B cell (primary cell): ENCODE results near the gene PRKCH. TPM values are rescaled to one million over a fixed set of nuclear protein-coding genes. Genes with fewer than 3 reads are reported as not detected.

Experiments
- ATAC-seq: fragments of 200-7000 bp; cut with Tn5 transposase; one replicate; pipeline ENCODE4 v1.10.0; 2021; ENCODE audit warnings: low read depth, mild to moderate bottlenecking, moderate number of reproducible peaks, moderate library complexity
- CTCF ChIA-PET: fragments of 350-600 bp; sonication (Branson Sonifier 250); formaldehyde crosslinking; loops from one replicate; lab custom pipeline; 2021; ENCODE audit warnings: antibody characterized with exemption, inconsistent platforms; lab: Charles Lee
- POLR2A ChIA-PET: fragments of 350-600 bp; sonication (Branson Sonifier 250); formaldehyde crosslinking; loops from one replicate; lab custom pipeline; 2021; ENCODE audit warnings: antibody characterized with exemption; lab: Charles Lee
- DNase-seq: peaks from one replicate; pipeline ENCODE4 v3.0.0; 2013
- H2AFZ ChIP-seq: 2 replicates; pipeline ENCODE4 v1.6.1; 2012; ENCODE audit warnings: mild to moderate bottlenecking, low read depth, low read length; ENCODE audit not compliant: insufficient read depth, poor library complexity, severe bottlenecking
- H3K27ac ChIP-seq, 2 donors: 1 replicate in 1 of 2; 2 replicates in 1 of 2; pipeline ENCODE4 v1.5.1; 2012 to 2013; ENCODE audit warnings: low read length in 2 of 2, mild to moderate bottlenecking in 2 of 2, moderate library complexity in 1 of 2
- H3K27me3 ChIP-seq, 4 experiments: fragments of 200-600 bp in 1 of 4; sonication (generic) in 1 of 4; replicated peaks in 1 of 4; 1 replicate in 2 of 4; 2 replicates in 2 of 4; pipeline versions ENCODE4 v1.6.1 to v1.7.0; 2013 to 2016; ENCODE audit warnings: low read length in 3 of 4, mild to moderate bottlenecking in 2 of 4, mixed read lengths in 1 of 4, moderate library complexity in 1 of 4; ENCODE audit not compliant: insufficient read depth in 4 of 4, control insufficient read depth in 3 of 4; ENCODE audit errors: control extremely low read depth in 1 of 4
- H3K36me3 ChIP-seq, 2 experiments: replicated peaks in 1 of 2; 1 replicate in 1 of 2; 2 replicates in 1 of 2; pipeline versions ENCODE4 v1.6.1 to v1.7.1; 2013; ENCODE audit warnings: low read length in 1 of 2; ENCODE audit not compliant: insufficient read depth in 2 of 2, control insufficient read depth in 1 of 2; ENCODE audit errors: control extremely low read depth in 1 of 2, extremely low read depth in 1 of 2
- H3K4me1 ChIP-seq, 2 donors: fragments of 200-600 bp in 1 of 2; sonication (generic) in 1 of 2; 1 replicate in 1 of 2; 2 replicates in 1 of 2; pipeline versions ENCODE4 v1.5.1 to v1.6.1; 2013 to 2017; ENCODE audit warnings: low read length in 2 of 2; ENCODE audit not compliant: control insufficient read depth in 2 of 2, insufficient read depth in 2 of 2
- H3K4me2 ChIP-seq: replicated peaks from 2 replicates; pipeline ENCODE3; 2012; ENCODE audit warnings: mild to moderate bottlenecking, low read depth, low read length; ENCODE audit not compliant: poor library complexity, severe bottlenecking
- H3K4me3 ChIP-seq, 5 experiments: fragments of 200-600 bp in 1 of 5; sonication (generic) in 1 of 5; 1 replicate in 3 of 5; 2 replicates in 2 of 5; pipeline versions ENCODE4 v1.5.1 to v1.7.0; 2011 to 2016; ENCODE audit warnings: low read length in 4 of 5, mild to moderate bottlenecking in 4 of 5, low read depth in 2 of 5, control low read depth in 1 of 5, moderate library complexity in 1 of 5; ENCODE audit not compliant: insufficient read depth in 1 of 5; ENCODE audit errors: control extremely low read depth in 1 of 5, extremely low read depth in 1 of 5
- H3K79me2 ChIP-seq: fragments of 200-600 bp; sonication (generic); one replicate; pipeline ENCODE4 v1.6.0; 2016; ENCODE audit warnings: low read length; ENCODE audit not compliant: control insufficient read depth, insufficient read depth
- H3K9ac ChIP-seq: fragments of 200-600 bp; sonication (generic); 2 replicates; pipeline ENCODE4 v1.6.1; 2017; ENCODE audit warnings: mild to moderate bottlenecking, low read length, moderate library complexity
- H3K9me3 ChIP-seq, 3 donors: one replicate each; pipeline versions ENCODE4 v1.6.1 to v1.7.1; 2013; ENCODE audit warnings: low read length in 2 of 3; ENCODE audit not compliant: control insufficient read depth in 2 of 3, insufficient read depth in 1 of 3; ENCODE audit errors: control extremely low read depth in 1 of 3
- H4K20me1 ChIP-seq: 2 replicates; pipeline ENCODE4 v1.6.0; 2012; ENCODE audit warnings: mild to moderate bottlenecking, low read length; ENCODE audit not compliant: insufficient read depth, control insufficient read depth, poor library complexity, severe bottlenecking
- H3K27ac Mint-ChIP-seq: one replicate; pipeline ENCODE4 v1.8.0; 2021; ENCODE audit warnings: mixed read lengths
- H3K27me3 Mint-ChIP-seq: one replicate; pipeline ENCODE4 v1.8.0; 2021; ENCODE audit warnings: mixed read lengths
- H3K4me1 Mint-ChIP-seq: one replicate; pipeline ENCODE4 v1.8.0; 2021; ENCODE audit warnings: mixed read lengths
- H3K4me3 Mint-ChIP-seq: one replicate; pipeline ENCODE4 v1.8.0; 2021; ENCODE audit warnings: mixed read lengths
- H3K9me3 Mint-ChIP-seq: one replicate; pipeline ENCODE4 v1.8.0; 2022; ENCODE audit warnings: mixed read lengths; ENCODE audit not compliant: insufficient read depth
- EZH2 ChIP-seq: IDR thresholded peaks from 2 replicates; pipeline ENCODE4 v1.6.1; 2012; ENCODE audit warnings: borderline replicate concordance, low read depth, mild to moderate bottlenecking, moderate library complexity, low read length; ENCODE audit not compliant: insufficient read depth, poor library complexity, severe bottlenecking
- WGBS: methylation state at CpG from one replicate; pipeline ENCODE4 v1.1.5; 2013; ENCODE audit warnings: missing lambda C conversion rate; ENCODE audit not compliant: insufficient coverage; 5-methylcytosine and 5-hydroxymethylcytosine counted together
- intact Hi-C: fragments of 100-400 bp; cut with micrococcal nuclease; formaldehyde crosslinking; loops from one replicate; pipeline ENCODE4 v1.10.0; 2022
- polyA plus RNA-seq: library from polyadenylated mRNA; depleted of rRNA; stranded (reverse); fragments of >200 nt; gene quantifications from 2 replicates; pipeline ENCODE4 v1.2.3, GENCODE V29; 2012
- total RNA-seq, 2 donors: library from RNA; stranded (reverse); fragments of 120-200 nt in 1 of 2; gene quantifications; 1 replicate in 1 of 2; 2 replicates in 1 of 2; pipeline versions ENCODE4 v1.2.3 to v1.2.4, GENCODE V29; 2013 to 2022
- TF ChIP-seq, protein P1 (sequence below): fragments of 200-600 bp; IDR thresholded peaks from one replicate; pipeline ENCODE4 v1.8.0; 2022; ENCODE audit warnings: antibody characterized with exemption, mild to moderate bottlenecking

Gene PRKCH
- total and polyA plus RNA-seq, 2 donors (not counting 1 experiment from before 2014, with no cell fraction given), result 2.0 to 5.0 TPM

DNA sequence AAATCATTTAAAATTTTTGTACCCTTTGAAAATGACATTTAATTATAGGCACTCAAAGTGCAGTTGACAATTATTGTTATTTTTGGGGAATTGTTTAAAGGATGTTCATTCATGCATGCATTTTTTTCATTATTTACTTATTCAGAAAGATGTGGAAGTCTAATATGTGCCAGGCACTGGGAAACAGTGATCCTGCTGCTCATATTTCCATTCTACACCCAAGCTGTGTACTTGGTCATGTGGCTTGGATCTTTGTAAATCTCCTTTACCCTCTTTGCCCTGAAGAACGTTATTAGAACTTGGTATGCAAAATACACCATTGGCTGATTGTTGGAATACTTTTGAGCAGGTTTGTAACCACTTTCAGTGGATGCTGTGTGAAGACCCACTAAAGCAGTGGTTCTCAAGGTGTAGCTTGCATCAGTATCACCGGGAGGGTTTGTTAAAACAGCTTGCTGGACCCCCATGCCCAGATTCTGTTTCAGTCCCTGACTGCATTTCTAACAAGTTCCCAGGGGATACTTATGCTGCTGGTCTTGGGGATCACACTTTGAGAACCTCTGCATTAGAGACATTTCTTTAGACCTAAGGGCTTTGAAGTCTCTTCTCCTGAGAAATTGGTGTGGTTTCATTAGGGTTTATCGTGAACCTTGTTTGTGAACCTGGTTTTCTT is 47.5 kb downstream of the PRKCH start:
- TF ChIP-seq, protein P1, sequence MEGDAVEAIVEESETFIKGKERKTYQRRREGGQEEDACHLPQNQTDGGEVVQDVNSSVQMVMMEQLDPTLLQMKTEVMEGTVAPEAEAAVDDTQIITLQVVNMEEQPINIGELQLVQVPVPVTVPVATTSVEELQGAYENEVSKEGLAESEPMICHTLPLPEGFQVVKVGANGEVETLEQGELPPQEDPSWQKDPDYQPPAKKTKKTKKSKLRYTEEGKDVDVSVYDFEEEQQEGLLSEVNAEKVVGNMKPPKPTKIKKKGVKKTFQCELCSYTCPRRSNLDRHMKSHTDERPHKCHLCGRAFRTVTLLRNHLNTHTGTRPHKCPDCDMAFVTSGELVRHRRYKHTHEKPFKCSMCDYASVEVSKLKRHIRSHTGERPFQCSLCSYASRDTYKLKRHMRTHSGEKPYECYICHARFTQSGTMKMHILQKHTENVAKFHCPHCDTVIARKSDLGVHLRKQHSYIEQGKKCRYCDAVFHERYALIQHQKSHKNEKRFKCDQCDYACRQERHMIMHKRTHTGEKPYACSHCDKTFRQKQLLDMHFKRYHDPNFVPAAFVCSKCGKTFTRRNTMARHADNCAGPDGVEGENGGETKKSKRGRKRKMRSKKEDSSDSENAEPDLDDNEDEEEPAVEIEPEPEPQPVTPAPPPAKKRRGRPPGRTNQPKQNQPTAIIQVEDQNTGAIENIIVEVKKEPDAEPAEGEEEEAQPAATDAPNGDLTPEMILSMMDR, result no peak
- H3K9me3 Mint-ChIP-seq, result peaks cover 7% of the 10 kb centered on the region
- Histone ChIP-seq H3K9me3 (peaks cover 2 to 8% (median 7%) of the 10 kb centered on the region in 3 donors), H3K4me2 (no peak overlapping the region), H3K27ac (no peak overlapping the region), H2AFZ (no peak overlapping the region), H4K20me1 (no peaks in the 10 kb centered on the region), H3K9ac (no peak overlapping the region), H3K27me3 (no peaks in the 10 kb centered on the region), H3K79me2 (no peaks in the 10 kb centered on the region), H3K36me3 (no peaks in the 10 kb centered on the region), H3K4me3 (no peak overlapping the region), H3K4me1 (no peaks in the 10 kb centered on the region)
- H3K4me3 Mint-ChIP-seq, result no peak overlapping the region
- ChIA-PET POLR2A (no interaction called here), CTCF (no interaction called here)
- 100% methylated on average over 2 of the region's 3 CpGs for WGBS
- intact Hi-C loops, result no loop called here
- no peak overlapping the region for H3K27ac Mint-ChIP-seq
- H3K4me1 Mint-ChIP-seq, result no peaks in the 10 kb centered on the region
- no peaks in the 10 kb centered on the region for H3K27me3 Mint-ChIP-seq
- ATAC-seq (no peak), DNase-seq (no peak)

- TF ChIP-seq EZH2, result no peak
- TF ChIP-seq, protein P1, result no peak
- Histone ChIP-seq H3K4me1 (no peaks in the 10 kb centered on the region), H4K20me1 (no peaks in the 10 kb centered on the region), H3K79me2 (no peaks in the 10 kb centered on the region), H2AFZ (no peak overlapping the region), H3K4me3 (no peak overlapping the region), H3K9ac (no peak overlapping the region), H3K27me3 (no peaks in the 10 kb centered on the region), H3K4me2 (no peak overlapping the region), H3K36me3 (no peaks in the 10 kb centered on the region), H3K9me3 (peaks cover 2 to 13% (median 12%) of the 10 kb centered on the region in 3 donors), H3K27ac (no peak overlapping the region)
- CTCF ChIA-PET, result no interaction called here
- WGBS, result no CpG with 5 or more reads among the region's 3 CpGs
- intact Hi-C loops, result no loop called here
- Mint-ChIP-seq H3K4me3 (no peak overlapping the region), H3K27ac (no peak overlapping the region), H3K27me3 (no peaks in the 10 kb centered on the region), H3K4me1 (no peaks in the 10 kb centered on the region), H3K9me3 (peaks cover 7% of the 10 kb centered on the region)
- DNase-seq (no peak), ATAC-seq (no peak)
- POLR2A ChIA-PET, result no interaction called here
Measured at GRCh38 chr14:61369454-61369810, 48.1 kb downstream of the PRKCH start.
